ENCODE results near the gene LGALS9. TPM values are rescaled to one million over a fixed set of nuclear protein-coding genes. Genes with fewer than 3 reads are reported as not detected.

LGALS9 gene
- total and polyA plus RNA-seq, 2 donors (not counting 3 experiments of a cell fraction or from before 2014, with no cell fraction given) = 52.4 to 65.2 TPM

GRCh38 chr17:27591986-27592385 is 39.0 kb upstream of the LGALS9 start:
- dilution Hi-C loops (cut with MboI; ENCODE audit: extremely low pct_ligation_motif_present, low sequenced_read_pairs) = no loop called here

More at GRCh38 chr17:27591986-27592385, 39.0 kb upstream of the LGALS9 start:
- Histone ChIP-seq H3K9me3 (replicated peaks; ENCODE audit: control insufficient read depth, insufficient read depth, low read length) (no peaks in the 10 kb centered on the region), H3K4me3 (replicated peaks in 1 of 3; ENCODE audit: insufficient read depth in 1 of 3, low read depth in 1 of 3, low read length in 3 of 3) (no peak overlapping the region), H4K20me1 (replicated peaks; ENCODE audit: control insufficient read depth, extremely low read depth, insufficient read depth, low read length) (no peaks in the 10 kb centered on the region), H3K79me2 (ENCODE audit: control insufficient read depth, insufficient read depth, low read length) (no peaks in the 10 kb centered on the region), H3K9ac (replicated peaks; ENCODE audit: extremely low read depth, insufficient read depth, low read length) (no peak overlapping the region), H3K4me1 (ENCODE audit: control insufficient read depth, extremely low read depth, insufficient read depth, low read length) (no peaks in the 10 kb centered on the region), H3K4me2 (ENCODE audit: insufficient read depth, low read length) (no peak overlapping the region), H2AFZ (ENCODE audit: low read depth, low read length) (no peak overlapping the region), H3K36me3 (ENCODE audit: control insufficient read depth in 2 of 2, extremely low read depth in 1 of 2, insufficient read depth in 2 of 2, low read length in 2 of 2) (peaks cover 2 to 40% of the 10 kb centered on the region in 2 experiments), H3K9me1 (replicated peaks; ENCODE audit: control insufficient read depth, extremely low read depth, insufficient read depth, low read length) (no peaks in the 10 kb centered on the region), H3K27me3 (ENCODE audit: control insufficient read depth in 2 of 2, insufficient read depth in 2 of 2, low read length in 2 of 2) (no peaks in the 10 kb centered on the region), H3K27ac (ENCODE audit: insufficient read depth, low read depth, low read length) (no peak overlapping the region)
- ChIA-PET POLR2A (no interaction called here), CTCF (interaction anchor here (0.6 to 1.6 kb wide), 5 partner anchors 7 to 136 kb away, joined by 3 to 5 read pairs (median 3); partner anchors contain the start of gene KSR1)
- BruUV-seq (replicated peaks) = no TSS peak
- no peak for TF ChIP-seq MYC (IDR thresholded peaks at IDR 0.05; ENCODE audit: low read depth, low read length)
- TF ChIP-seq CTCF (IDR thresholded peaks at IDR 0.05; ENCODE audit: extremely low read depth in 1 of 2, insufficient read depth in 1 of 2, low read depth in 1 of 2, low read length in 2 of 2) = no peak
- TF ChIP-seq POLR2AphosphoS5 (IDR thresholded peaks at IDR 0.05; ENCODE audit: insufficient read depth, low read depth, low read length) = no peak
- TF ChIP-seq POLR2A (IDR thresholded peaks at IDR 0.05; ENCODE audit: low read depth, low read length) = no peak
- FAIRE-seq (no peak), DNase-seq (ENCODE audit: low read depth, low spot score) (no peak)
- intact Hi-C loops (cut with micrococcal nuclease) = no loop called here

Data from endothelial cell of umbilical vein (primary cell).